ENCODE data around the gene SOX5.

Gene SOX5

DNA sequence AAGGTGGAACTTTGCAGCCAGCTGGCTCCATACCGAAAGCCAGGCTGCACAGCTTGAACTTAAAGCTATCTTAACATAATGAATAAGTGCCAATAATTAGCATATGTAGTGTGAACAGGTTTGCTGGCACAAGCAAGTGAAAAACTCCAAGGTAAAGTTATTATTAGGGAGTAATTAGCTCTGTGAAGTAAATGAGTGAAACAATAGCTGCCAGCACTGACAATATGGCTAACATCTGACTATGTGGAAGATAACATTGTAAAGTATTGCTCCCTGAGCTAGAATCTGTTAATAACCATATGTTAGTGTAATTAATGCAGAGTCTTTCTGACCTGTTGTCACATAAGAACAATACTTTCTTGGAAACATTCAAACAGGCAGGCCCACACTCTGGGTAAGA lies 246.4 kb downstream of the SOX5 start:
- TF ChIP-seq, protein P1, sequence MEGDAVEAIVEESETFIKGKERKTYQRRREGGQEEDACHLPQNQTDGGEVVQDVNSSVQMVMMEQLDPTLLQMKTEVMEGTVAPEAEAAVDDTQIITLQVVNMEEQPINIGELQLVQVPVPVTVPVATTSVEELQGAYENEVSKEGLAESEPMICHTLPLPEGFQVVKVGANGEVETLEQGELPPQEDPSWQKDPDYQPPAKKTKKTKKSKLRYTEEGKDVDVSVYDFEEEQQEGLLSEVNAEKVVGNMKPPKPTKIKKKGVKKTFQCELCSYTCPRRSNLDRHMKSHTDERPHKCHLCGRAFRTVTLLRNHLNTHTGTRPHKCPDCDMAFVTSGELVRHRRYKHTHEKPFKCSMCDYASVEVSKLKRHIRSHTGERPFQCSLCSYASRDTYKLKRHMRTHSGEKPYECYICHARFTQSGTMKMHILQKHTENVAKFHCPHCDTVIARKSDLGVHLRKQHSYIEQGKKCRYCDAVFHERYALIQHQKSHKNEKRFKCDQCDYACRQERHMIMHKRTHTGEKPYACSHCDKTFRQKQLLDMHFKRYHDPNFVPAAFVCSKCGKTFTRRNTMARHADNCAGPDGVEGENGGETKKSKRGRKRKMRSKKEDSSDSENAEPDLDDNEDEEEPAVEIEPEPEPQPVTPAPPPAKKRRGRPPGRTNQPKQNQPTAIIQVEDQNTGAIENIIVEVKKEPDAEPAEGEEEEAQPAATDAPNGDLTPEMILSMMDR (IDR thresholded peaks at IDR 0.05; ENCODE audit: low read depth, low read length) = no peak
- no peak overlapping the region for H3K4me3 ChIP-seq (ENCODE audit: low read depth, low read length)

DNA sequence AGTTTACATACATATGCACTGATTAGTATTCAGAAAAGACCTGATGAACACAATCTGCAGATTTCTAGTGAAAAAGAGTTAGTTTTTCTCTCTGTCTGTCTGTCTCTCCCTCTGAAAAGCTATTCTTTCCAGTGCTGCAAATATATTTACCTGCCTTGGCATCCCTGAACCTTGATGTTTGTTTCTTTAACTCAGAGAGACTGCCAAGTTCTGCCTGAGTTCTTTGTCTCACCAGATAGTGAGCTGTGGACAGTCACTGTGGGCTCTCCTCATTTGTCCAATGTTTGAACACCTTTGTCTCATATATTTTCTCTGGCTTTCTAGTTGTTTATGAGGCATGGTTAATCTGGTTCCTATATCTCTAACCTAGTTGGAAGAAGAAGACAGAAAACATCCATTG lies 250.4 kb downstream of the SOX5 start:
- no peak overlapping the region for H3K4me3 ChIP-seq (ENCODE audit: low read depth, low read length)

DNA sequence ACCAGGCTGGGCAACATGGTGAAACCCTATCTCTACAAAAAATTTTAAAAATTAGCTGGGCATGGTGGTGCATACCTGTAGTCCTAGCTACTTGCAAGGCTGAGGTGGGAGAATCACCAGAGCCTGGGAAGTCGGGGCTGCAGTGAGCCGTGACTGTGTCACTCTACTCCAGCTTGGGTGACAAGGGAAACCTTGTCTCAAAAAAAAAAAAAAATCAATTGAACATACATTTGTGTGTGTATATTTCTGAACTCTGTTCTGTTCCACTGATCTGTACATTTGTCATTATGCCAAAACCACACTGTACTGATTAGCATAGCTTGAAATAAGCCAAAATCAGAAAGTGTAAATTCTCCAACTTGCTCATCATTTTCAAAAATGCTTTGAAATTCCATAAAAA lies 254.6 kb downstream of the SOX5 start:
- no peak overlapping the region for H3K4me3 ChIP-seq (ENCODE audit: low read depth, low read length)
- TF ChIP-seq, protein P1 (IDR thresholded peaks at IDR 0.05; ENCODE audit: low read depth, low read length) = no peak

More for the DNA sequence above, 250.4 kb downstream of the SOX5 start:
- TF ChIP-seq, protein P1 (IDR thresholded peaks at IDR 0.05; ENCODE audit: low read depth, low read length) = no peak

DNA sequence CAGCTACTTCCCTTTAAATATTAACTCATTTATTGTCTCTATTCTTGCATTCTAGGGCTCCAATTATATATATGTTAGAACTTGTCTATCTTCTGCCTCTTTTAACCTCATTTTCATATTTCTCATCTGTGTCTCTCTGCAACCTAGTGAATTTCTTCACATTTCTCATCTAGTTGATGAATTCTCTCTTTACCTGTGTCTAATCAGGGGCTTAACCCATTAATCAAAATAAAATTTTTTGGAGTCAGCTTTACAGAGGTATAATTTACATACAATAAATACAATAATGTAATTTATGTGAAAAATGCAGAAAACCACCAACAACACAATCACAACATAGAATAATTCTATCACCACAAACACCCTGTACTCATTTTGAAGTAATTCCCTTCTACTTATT lies 255.2 kb downstream of the SOX5 start:
- no peak overlapping the region for H3K4me3 ChIP-seq (ENCODE audit: low read depth, low read length)
- TF ChIP-seq, protein P1 (IDR thresholded peaks at IDR 0.05; ENCODE audit: low read depth, low read length) = no peak

DNA sequence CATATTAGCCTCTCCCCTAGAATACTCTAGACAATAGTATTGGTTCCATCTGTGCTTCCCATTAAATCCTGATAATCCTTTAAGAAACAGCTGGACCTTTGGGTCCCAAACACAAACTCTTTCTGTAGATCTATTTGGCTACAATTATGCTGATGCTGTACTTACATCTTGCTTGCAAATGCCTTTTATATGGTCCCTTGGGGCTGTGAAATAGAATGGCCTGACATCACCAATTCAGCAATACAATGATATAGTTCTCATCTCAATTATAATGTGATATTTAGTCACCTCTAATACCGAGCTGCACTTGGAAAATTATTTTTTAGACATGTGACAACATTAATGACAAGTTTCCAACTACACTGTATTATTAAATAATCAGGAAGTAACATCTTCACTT lies 261.5 kb downstream of the SOX5 start:
- TF ChIP-seq, protein P1 (IDR thresholded peaks at IDR 0.05; ENCODE audit: low read depth, low read length) = no peak
- no peak overlapping the region for H3K4me3 ChIP-seq (ENCODE audit: low read depth, low read length)

DNA sequence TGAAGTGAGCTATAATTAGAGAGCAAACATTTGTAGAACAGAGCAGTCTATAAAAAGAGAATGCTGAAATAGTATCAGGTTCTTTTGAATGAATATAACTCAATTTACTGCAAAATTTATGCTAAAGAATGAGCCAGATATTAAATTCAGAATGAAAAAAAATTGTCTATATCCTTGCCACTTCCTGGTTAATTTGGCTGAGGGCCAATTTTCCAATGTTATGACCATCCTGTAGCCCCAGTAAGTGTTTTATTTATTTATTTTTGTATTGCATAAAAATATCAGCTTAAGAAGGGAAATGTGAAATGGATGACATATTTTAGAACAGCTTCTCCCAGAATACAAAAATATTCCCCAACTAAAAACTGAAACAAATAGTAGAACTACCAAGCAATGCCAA lies 263.4 kb downstream of the SOX5 start:
- TF ChIP-seq, protein P1 (IDR thresholded peaks at IDR 0.05; ENCODE audit: low read depth, low read length) = no peak
- H3K4me3 ChIP-seq (ENCODE audit: low read depth, low read length) = no peak overlapping the region

DNA sequence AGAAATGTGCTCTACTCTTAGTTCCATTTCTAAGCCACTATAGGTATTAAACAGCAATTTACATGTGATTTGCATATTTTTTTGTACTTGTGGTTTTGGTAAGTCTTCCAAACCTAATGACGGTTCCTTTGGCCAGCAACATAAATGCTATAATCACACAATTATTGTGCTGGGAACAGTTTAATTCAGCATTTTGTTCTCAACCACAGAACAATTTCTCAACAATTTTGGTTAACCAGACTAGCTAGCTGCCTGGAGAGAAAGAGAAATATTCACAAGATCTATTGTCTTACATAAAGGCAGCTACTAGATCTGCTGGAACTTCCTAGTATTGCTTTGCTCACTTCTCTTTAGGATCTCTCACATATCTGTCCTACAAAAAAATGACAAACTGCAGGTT lies 265.3 kb downstream of the SOX5 start:
- H3K4me3 ChIP-seq (ENCODE audit: low read depth, low read length) = no peak overlapping the region
- TF ChIP-seq, protein P1 (IDR thresholded peaks at IDR 0.05; ENCODE audit: low read depth, low read length) = no peak
